IPS-18a (cell line): ENCODE measurements around the gene SMCO1.
"Not testable (repeated sequence)": the region's sequence is repeated elsewhere in the genome, so short reads cannot be mapped to it uniquely, and the experiment has no call there.

Experiments used
- H3K27ac ChIP-seq: one replicate; pipeline ENCODE4 v1.5.1; 2013; ENCODE audit warnings: low read length
- H3K27me3 ChIP-seq: one replicate; pipeline ENCODE4 v1.6.1; 2013; ENCODE audit warnings: mild to moderate bottlenecking, low read length; ENCODE audit not compliant: control insufficient read depth, insufficient read depth
- H3K36me3 ChIP-seq: one replicate; pipeline ENCODE4 v1.6.1; 2013; ENCODE audit warnings: low read depth, low read length; ENCODE audit not compliant: control insufficient read depth
- H3K4me1 ChIP-seq: one replicate; pipeline ENCODE4 v1.6.1; 2013; ENCODE audit warnings: low read depth, low read length; ENCODE audit not compliant: control insufficient read depth
- H3K4me3 ChIP-seq: one replicate; pipeline ENCODE4 v1.5.1; 2013; ENCODE audit warnings: low read length
- H3K9ac ChIP-seq: one replicate; pipeline ENCODE4 v1.6.1; 2013; ENCODE audit warnings: mild to moderate bottlenecking, low read length, moderate library complexity
- H3K9me3 ChIP-seq: one replicate; pipeline ENCODE4 v1.6.1; 2013; ENCODE audit warnings: low read depth, low read length; ENCODE audit not compliant: control insufficient read depth

The SMCO1 gene, protein sequence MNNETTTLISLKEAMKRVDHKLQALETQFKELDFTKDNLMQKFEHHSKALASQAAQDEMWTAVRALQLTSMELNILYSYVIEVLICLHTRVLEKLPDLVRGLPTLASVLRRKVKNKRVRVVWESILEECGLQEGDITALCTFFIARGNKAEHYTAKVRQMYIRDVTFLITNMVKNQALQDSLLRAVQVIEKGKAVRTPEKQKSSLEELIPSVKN

DNA sequence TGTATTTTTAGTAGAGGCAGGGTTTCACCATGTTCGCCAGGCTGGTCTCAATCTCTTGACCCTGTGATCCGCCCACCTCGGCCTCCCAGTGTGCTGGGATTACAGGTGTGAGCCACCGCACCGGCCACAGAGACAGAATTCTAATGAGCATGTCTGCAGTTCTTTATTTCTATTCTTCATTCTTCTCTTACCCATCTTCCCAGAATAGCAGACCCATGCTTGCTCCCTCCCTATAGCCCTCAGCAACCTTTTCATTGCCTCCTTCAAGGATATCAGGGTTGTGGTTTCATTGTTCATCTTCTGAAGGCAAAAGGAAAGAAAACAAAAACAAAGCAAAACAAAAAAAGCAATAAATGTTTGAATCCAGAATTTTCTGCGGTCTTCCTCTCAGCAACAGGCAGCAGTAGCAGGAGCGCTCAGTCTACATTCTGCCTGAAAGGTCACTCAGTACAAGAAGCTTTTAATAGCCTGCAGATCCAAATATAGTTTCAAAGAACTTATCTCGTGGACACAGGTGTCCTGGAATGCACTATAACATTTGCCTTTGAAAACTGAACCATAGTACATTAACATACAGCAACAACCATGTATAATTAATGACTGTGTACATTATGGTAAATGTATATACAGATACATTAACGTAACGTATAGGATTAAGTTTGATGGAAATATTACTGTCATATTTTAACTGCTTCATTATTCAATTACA is at the start of gene SMCO1:
SMCO1 (minus strand) TSS at position 434 of the 709 bp plus-strand sequence; CDS start at position 297, 137 bp downstream.
- no peak within 1 kb of the TSS for H3K9ac ChIP-seq
- no peak within 1 kb of the TSS for H3K4me3 ChIP-seq
- peaks cover 16% of the 10 kb centered on the region for H3K9me3 ChIP-seq
- H3K27me3 ChIP-seq = no peaks in the 10 kb centered on the region
- no peak within 1 kb of the TSS for H3K27ac ChIP-seq
- H3K36me3 ChIP-seq = no peaks in the 10 kb centered on the region
- H3K4me1 ChIP-seq = peaks cover 13% of the 10 kb centered on the region

DNA sequence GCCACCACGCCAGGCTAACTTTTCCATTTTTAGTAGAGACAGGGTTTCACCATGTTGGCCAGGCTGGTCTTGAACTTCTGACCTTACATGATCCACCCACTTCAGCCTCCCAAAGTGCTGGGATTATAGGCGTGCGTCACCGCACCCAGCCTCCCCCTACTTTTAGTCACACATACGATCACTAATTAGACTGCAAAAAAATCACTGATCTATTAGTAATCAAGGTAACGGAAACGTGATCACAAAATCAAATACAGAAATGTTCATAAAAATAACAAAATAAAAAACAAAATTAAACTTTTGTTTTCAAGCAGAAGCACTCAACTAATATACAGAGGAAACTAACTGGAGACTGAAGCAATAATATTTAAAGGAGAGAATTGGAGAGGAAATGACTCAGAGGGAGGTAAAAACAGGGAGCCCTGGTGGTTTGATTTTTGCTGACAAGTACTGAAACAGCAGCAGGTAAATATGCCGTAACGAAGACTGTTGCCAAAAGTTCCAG is 48.6 kb upstream of the SMCO1 start:
- no peak overlapping the region for H3K4me3 ChIP-seq
- H3K9me3 ChIP-seq = no peaks in the 10 kb centered on the region
- no peaks in the 10 kb centered on the region for H3K4me1 ChIP-seq
- no peak overlapping the region for H3K9ac ChIP-seq
- H3K27ac ChIP-seq = no peak overlapping the region
- no peaks in the 10 kb centered on the region for H3K27me3 ChIP-seq
- H3K36me3 ChIP-seq = no peaks in the 10 kb centered on the region

DNA sequence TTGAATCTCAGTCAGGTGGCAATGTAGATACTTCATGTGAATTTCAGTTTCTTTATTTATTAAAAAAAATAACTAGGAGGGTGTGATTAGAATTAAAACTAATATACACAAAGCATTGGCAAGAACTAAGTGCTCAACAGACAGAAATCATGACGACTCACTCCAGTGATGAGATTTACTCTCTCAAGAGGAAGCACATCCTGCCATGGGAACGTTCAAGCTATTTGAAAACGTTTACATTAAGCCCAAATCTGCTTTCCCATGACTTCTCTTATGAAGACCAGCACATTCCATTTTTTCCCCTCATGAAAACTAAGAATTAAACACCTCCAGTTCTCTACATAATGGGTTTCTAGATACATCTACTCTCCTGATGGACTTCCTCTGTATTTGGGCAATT is 44.7 kb upstream of the SMCO1 start:
- H3K27ac ChIP-seq = no peak overlapping the region
- H3K9me3 ChIP-seq = no peaks in the 10 kb centered on the region
- no peaks in the 10 kb centered on the region for H3K4me1 ChIP-seq
- H3K4me3 ChIP-seq = no peak overlapping the region
- no peaks in the 10 kb centered on the region for H3K36me3 ChIP-seq
- H3K9ac ChIP-seq = no peak overlapping the region
- H3K27me3 ChIP-seq = no peaks in the 10 kb centered on the region

DNA sequence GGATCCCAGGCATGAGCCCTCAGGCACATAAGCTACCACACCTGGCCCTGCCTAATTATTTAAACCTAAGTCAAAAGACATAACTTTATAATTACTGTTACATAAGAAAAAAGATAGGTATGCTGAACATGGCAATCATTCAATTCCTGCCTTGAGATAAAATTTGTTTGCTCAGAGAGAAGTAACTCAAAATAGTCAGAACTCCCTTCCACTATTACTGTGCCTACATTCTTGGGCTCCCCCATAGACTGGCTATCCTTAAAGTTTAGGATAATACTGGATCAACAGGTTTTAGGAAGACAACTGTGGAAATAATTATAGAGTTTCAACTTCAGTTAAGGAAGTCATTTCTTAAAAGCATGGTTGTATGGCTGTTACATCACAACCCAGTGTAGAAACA is 43.3 kb upstream of the SMCO1 start:
- H3K27me3 ChIP-seq = no peaks in the 10 kb centered on the region
- H3K36me3 ChIP-seq = no peaks in the 10 kb centered on the region
- no peak overlapping the region for H3K4me3 ChIP-seq
- no peak overlapping the region for H3K27ac ChIP-seq
- H3K9me3 ChIP-seq = no peaks in the 10 kb centered on the region
- H3K4me1 ChIP-seq = no peaks in the 10 kb centered on the region
- no peak overlapping the region for H3K9ac ChIP-seq

DNA sequence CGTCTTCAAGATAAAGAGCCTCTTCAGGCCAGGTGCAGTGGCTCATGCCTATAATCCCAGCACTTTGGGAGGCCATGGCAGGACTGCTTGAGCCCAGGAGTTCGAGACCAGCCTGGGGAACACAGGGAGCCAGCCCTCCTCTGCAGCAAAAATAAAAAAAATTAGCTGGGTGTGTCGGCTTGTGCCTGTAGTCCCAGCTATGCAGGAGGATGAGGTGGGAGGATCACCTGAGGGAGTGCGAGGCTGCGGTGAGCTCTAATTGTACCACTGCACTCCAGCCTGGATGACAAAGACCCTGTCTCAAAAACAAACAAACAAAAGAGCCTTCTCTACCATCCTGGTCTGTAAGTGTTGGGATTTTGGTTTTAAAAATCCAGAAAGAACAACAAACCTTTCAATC is 42.1 kb upstream of the SMCO1 start:
- Histone ChIP-seq H3K9ac (no peak overlapping the region), H3K27ac (no peak overlapping the region), H3K27me3 (no peaks in the 10 kb centered on the region), H3K36me3 (no peaks in the 10 kb centered on the region), H3K4me3 (no peak overlapping the region), H3K4me1 (no peaks in the 10 kb centered on the region), H3K9me3 (no peaks in the 10 kb centered on the region)

DNA sequence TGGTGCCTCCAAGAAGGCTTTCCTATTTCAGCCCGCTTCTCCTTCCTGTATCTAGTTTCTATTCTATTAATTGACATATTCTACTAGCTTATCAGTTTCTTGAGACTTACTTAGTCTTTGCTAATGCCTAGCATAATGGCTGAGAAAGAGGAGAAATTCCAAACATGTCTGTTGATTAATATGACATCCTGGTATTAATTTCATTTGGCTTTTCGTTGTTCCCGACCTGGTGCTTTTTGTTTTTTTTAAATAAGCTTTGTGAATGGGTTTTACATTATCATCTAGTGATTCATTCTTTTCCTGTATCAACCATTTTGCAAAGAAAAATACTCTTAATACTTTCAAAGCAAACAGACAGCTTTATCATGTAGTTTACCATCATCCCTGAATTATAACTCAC is 40.1 kb upstream of the SMCO1 start:
- H3K27me3 ChIP-seq = no peaks in the 10 kb centered on the region
- H3K4me3 ChIP-seq = no peak overlapping the region
- H3K27ac ChIP-seq = no peak overlapping the region
- no peaks in the 10 kb centered on the region for H3K4me1 ChIP-seq
- H3K9ac ChIP-seq = no peak overlapping the region
- H3K36me3 ChIP-seq = no peaks in the 10 kb centered on the region
- H3K9me3 ChIP-seq = no peaks in the 10 kb centered on the region

DNA sequence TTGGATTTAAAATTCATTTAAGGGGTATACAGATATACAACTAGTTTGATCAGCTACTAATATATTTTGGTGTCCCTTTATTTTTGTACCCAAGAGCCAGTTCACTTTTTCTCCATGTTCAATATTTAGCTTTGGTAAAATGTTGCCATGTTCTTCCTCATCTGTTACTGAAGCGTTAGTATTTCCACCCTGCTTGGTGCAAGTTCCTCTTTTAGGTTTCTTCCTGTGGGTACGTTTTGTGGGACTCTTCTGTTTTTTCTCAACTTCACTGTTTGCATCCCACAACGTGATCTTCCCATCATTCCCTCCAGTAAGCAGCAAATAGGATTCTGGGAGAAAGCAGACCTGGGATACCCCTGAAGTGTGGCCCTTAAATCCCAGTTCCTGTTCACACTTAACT is 39.1 kb upstream of the SMCO1 start:
- no peak overlapping the region for H3K4me3 ChIP-seq
- H3K27me3 ChIP-seq = no peaks in the 10 kb centered on the region
- no peaks in the 10 kb centered on the region for H3K4me1 ChIP-seq
- H3K27ac ChIP-seq = no peak overlapping the region
- no peak overlapping the region for H3K9ac ChIP-seq
- no peaks in the 10 kb centered on the region for H3K36me3 ChIP-seq
- H3K9me3 ChIP-seq = no peaks in the 10 kb centered on the region

DNA sequence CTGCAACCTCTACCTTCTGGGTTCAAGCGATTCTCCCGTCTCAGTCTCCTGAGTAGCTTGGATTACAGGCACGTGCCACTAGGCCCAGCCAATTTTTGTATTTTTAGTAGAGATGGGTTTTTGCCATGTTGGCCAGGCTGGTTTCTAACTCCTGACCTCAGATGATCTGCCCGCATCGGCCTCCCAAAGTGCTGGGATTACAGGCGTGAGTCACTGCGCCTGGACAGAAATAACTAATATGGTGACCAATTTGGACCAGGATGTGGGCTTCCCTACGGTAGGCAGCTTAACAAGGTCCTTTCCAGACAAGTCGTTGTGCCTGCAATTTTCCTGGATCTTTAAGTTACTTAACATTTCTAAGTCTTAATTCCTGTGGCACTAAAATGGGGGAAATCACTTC is 38.4 kb upstream of the SMCO1 start:
- no peaks in the 10 kb centered on the region for H3K4me1 ChIP-seq
- H3K27ac ChIP-seq = no peak overlapping the region
- no peak overlapping the region for H3K9ac ChIP-seq
- H3K27me3 ChIP-seq = no peaks in the 10 kb centered on the region
- no peaks in the 10 kb centered on the region for H3K36me3 ChIP-seq
- no peak overlapping the region for H3K4me3 ChIP-seq
- no peaks in the 10 kb centered on the region for H3K9me3 ChIP-seq

DNA sequence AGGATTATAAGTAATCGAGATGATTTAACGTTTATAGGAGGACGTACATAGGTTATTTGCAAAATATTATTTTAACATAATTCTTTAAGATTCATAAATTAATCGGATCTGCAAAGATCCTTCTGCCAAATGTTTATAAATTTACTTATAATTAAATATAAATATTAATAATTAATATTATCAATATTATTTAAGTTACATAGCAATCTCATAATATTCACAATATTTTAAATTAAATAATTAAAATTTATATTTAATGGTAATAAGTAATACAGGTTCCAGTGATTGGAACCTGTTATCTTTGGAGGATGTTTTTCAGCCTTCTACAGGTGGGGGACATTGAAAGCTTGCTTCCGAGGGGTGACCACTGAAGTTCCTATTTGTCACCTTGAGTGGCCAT is 37.1 kb upstream of the SMCO1 start:
- H3K4me3 ChIP-seq = no peak overlapping the region
- H3K9me3 ChIP-seq = no peaks in the 10 kb centered on the region
- no peaks in the 10 kb centered on the region for H3K4me1 ChIP-seq
- no peak overlapping the region for H3K9ac ChIP-seq
- no peak overlapping the region for H3K27ac ChIP-seq
- H3K27me3 ChIP-seq = no peaks in the 10 kb centered on the region
- no peaks in the 10 kb centered on the region for H3K36me3 ChIP-seq

DNA sequence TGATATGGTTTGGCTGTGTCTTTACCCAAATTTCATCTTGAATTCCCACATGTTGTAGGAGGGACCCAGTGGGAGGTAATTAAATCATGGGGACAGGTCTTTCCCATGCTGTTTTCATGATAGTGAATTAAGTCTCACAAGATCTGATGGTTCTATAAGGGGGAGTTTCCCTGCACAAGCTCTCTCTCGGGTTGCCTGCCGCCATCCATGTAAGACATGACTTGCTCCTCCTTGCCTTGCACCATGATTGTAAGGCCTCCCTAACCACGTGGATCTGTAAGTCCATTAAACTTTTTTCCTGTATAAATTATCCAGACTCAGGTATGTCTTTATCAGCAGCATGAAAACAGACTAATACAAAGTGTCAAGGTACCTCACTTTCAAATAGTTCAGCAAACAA is 35.0 kb upstream of the SMCO1 start:
- not testable (repeated sequence) for H3K4me3 ChIP-seq, H3K36me3 ChIP-seq, H3K9ac ChIP-seq, H3K27ac ChIP-seq, H3K27me3 ChIP-seq, H3K4me1 ChIP-seq, H3K9me3 ChIP-seq

DNA sequence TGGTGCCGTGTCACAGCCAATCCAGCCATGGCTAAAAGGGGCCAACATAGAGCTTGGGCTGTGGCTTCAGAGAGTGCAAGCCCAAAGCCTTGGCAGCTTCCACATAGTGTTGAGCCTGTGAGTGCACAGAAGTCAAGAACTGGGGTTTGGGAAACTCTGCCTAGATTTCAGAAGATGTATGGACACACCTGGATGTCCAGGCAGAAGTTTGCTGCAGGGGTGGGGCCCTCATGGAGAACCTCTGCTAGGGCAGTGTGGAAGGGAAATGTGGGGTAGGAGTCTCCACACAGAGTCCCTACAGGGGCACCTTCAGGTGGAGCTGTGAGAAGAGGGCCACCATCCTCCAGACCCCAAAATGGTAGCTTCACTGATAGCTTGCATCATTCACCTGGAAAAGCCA is 34.2 kb upstream of the SMCO1 start:
- H3K27me3 ChIP-seq, H3K36me3 ChIP-seq, H3K27ac ChIP-seq, H3K4me3 ChIP-seq, H3K4me1 ChIP-seq, H3K9me3 ChIP-seq, H3K9ac ChIP-seq: not testable (repeated sequence)

DNA sequence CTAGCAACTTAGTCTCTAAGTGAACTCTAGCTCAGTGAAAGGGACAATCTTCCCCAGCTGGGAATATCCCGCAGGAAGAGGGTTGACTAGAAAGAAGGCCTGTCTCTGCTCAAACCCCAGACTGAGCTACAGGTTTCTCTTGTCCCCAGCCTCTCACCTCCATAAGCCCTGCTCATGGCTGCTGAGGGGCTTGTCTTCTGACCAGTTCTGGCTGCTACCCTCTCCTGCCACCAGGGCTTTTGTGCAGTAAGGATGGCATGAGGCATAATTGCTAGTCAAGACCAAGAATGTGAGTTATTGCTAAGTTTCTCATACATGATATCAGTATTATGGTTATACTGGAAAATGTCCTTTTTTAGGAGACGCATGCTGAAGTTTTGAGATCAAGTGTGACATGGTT is 31.9 kb upstream of the SMCO1 start:
- Histone ChIP-seq H3K27ac (no peak overlapping the region), H3K27me3 (no peaks in the 10 kb centered on the region), H3K9me3 (no peaks in the 10 kb centered on the region), H3K9ac (no peak overlapping the region), H3K4me1 (no peaks in the 10 kb centered on the region), H3K36me3 (no peaks in the 10 kb centered on the region), H3K4me3 (no peak overlapping the region)
